Stomach (tissue), 9 donors: ENCODE measurements around the gene RIMKLA. TPM values are rescaled to one million over a fixed set of nuclear protein-coding genes. Genes with fewer than 3 reads are reported as not detected.

Source experiments
- DNase-seq, 2 donors: peaks; one replicate each; pipeline versions ENCODE4 v3.0.0 to v3.0.0-alpha.2; 2013 to 2019
- H3K27ac ChIP-seq, 5 donors: fragments of 200-600 bp in 4 of 5; sonication (generic) in 4 of 5; one replicate each; pipeline ENCODE4 v1.5.1; 2013 to 2019; ENCODE audit warnings: mild to moderate bottlenecking in 1 of 5, moderate library complexity in 1 of 5
- H3K27me3 ChIP-seq, 3 donors: fragments of 200-600 bp; sonication (generic); one replicate each; pipeline ENCODE4 v1.5.1; 2017 to 2019; ENCODE audit warnings: mixed run types in 1 of 3
- H3K36me3 ChIP-seq, 4 donors: fragments of 200-600 bp; sonication (generic); 1 replicate in 3 of 4; 2 replicates in 1 of 4; pipeline ENCODE4 v1.5.1; 2016 to 2019
- H3K4me1 ChIP-seq, 4 donors: fragments of 200-600 bp; sonication (generic); one replicate each; pipeline ENCODE4 v1.5.1; 2016 to 2019
- H3K4me3 ChIP-seq, 4 donors: fragments of 200-600 bp; sonication (generic) in 3 of 4; one replicate each; pipeline ENCODE4 v1.5.1; 2016 to 2019; ENCODE audit warnings: mild to moderate bottlenecking in 1 of 4
- H3K9me3 ChIP-seq, 4 donors: fragments of 200-600 bp; sonication (generic); one replicate each; pipeline ENCODE4 v1.5.1; 2016 to 2019
- EP300 ChIP-seq: sonication (generic); formaldehyde crosslinking; IDR thresholded peaks from one replicate; pipeline ENCODE4 v1.6.1; 2017; ENCODE audit warnings: antibody characterized with exemption
- POLR2A ChIP-seq, 4 donors: fragments of 450-650 bp; IDR thresholded peaks; one replicate each; pipeline ENCODE4 v1.6.1; 2016; ENCODE audit warnings: antibody characterized with exemption in 4 of 4, control low read depth in 2 of 4, mild to moderate bottlenecking in 1 of 4, moderate library complexity in 1 of 4
- POLR2AphosphoS5 ChIP-seq, 3 donors: sonication (generic); formaldehyde crosslinking; IDR thresholded peaks; one replicate each; pipeline ENCODE4 v1.6.1; 2016; ENCODE audit warnings: antibody characterized with exemption in 3 of 3
- WGBS, 5 donors: extraction: QIAGEN DNeasy Blood & Tissue Kit in 3 of 5; methylation state at CpG; one replicate each; pipeline versions ENCODE4 v1.1.5 to v1.1.7; 2013 to 2018; 5-methylcytosine and 5-hydroxymethylcytosine counted together
- intact Hi-C: fragments of 100-400 bp; cut with DNase I; formaldehyde crosslinking; loops from one replicate; pipeline ENCODE4 v1.15.1; 2023; ENCODE audit warnings: low total_unique reads
- polyA plus RNA-seq, 3 donors: library from polyadenylated mRNA; stranded (reverse); fragments of 200-250 nt; gene quantifications; one replicate each; pipeline ENCODE4 v1.2.3, GENCODE V29; 2013
- total RNA-seq, 5 donors: library from RNA; depleted of rRNA; stranded (reverse); fragments of >200 nt; gene quantifications; one replicate each; pipeline versions ENCODE4 v1.1.0 to v1.2.3, GENCODE V29; 2014 to 2016
- TF ChIP-seq, protein P1 (sequence below), 7 experiments: fragments of 450-650 bp in 4 of 7; fragments of 200-600 bp in 3 of 7; sonication (generic) in 3 of 7; IDR thresholded peaks; one replicate each; pipeline ENCODE4 v1.5.1; 2016 to 2019; ENCODE audit warnings: antibody characterized with exemption in 7 of 7, control low read depth in 2 of 7, mild to moderate bottlenecking in 1 of 7
- donor health status: healthy with polysubstance abuse.
- donor health status: Bipolar disorder and iron deficiency.
- donor health status: healthy.

The RIMKLA gene
- total and polyA plus RNA-seq, 8 donors: 0.15 to 12.7 (median 0.56) TPM; not detected in 1

DNA sequence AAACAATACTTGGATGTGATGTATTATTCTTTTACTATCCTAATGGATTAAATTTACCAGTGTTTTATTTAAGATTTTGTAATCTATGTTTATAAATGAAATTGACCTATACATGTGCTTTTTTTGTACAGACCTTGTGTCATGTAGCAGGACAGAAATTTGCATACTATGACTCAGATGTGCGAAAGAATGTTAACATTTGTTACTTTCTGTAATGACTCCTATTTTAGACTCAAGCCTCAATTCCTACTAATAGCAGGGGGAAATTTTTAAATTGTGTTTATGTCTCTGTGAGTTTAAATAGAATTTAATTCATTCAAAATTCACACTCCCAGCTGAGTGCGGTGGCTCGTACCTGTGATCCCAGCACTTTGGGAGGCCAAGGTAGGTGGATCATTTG, 21.8 kb upstream of the RIMKLA start:
- Histone ChIP-seq H3K4me1 (no peaks in the 10 kb centered on the region), H3K27me3 (no peaks in the 10 kb centered on the region), H3K36me3 (no peaks in the 10 kb centered on the region), H3K27ac (no peak overlapping the region), H3K4me3 (no peak overlapping the region), H3K9me3 (no peaks in the 10 kb centered on the region)
- WGBS, 5 donors: 81 to 90% (median 83%) methylated on average over 3 of the region's 3 CpGs
- DNase-seq: no peak
- intact Hi-C loops: no loop called here
- no peak for TF ChIP-seq POLR2AphosphoS5 (IDR thresholded peaks at IDR 0.05)
- no peak for TF ChIP-seq POLR2A (IDR thresholded peaks at IDR 0.05)

DNA sequence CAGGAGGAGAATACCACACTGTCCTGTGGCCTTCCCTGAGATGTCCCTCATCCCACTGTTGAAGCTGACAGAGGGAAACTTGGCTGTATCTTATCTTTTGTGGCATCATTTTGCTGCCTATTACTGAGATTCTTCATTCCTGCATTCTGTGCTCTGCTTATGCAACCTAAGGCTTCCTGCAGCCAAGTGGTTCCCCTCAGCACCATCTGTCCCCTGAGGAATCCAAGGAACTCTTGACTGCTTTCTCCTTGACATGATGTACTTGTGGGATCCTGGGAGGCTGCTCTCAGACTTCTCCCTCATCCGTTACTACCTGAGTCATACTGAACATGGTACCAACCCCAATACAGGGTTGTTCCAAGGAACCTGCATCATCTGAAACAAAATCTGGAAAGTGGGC, 21.1 kb upstream of the RIMKLA start:
- Histone ChIP-seq H3K27me3 (no peaks in the 10 kb centered on the region), H3K9me3 (no peaks in the 10 kb centered on the region), H3K4me1 (no peaks in the 10 kb centered on the region), H3K27ac (no peak overlapping the region), H3K4me3 (no peak overlapping the region), H3K36me3 (no peaks in the 10 kb centered on the region)
- no peak for DNase-seq
- 75 to 92% (median 86%) methylated on average over 1 of the region's 1 CpG for WGBS, 5 donors
- intact Hi-C loops: no loop called here
- TF ChIP-seq, protein P1, sequence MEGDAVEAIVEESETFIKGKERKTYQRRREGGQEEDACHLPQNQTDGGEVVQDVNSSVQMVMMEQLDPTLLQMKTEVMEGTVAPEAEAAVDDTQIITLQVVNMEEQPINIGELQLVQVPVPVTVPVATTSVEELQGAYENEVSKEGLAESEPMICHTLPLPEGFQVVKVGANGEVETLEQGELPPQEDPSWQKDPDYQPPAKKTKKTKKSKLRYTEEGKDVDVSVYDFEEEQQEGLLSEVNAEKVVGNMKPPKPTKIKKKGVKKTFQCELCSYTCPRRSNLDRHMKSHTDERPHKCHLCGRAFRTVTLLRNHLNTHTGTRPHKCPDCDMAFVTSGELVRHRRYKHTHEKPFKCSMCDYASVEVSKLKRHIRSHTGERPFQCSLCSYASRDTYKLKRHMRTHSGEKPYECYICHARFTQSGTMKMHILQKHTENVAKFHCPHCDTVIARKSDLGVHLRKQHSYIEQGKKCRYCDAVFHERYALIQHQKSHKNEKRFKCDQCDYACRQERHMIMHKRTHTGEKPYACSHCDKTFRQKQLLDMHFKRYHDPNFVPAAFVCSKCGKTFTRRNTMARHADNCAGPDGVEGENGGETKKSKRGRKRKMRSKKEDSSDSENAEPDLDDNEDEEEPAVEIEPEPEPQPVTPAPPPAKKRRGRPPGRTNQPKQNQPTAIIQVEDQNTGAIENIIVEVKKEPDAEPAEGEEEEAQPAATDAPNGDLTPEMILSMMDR (IDR thresholded peaks at IDR 0.05): no peak
- TF ChIP-seq EP300 (no peak), POLR2AphosphoS5 (IDR thresholded peaks at IDR 0.05) (no peak), POLR2A (IDR thresholded peaks at IDR 0.05) (no peak)

DNA sequence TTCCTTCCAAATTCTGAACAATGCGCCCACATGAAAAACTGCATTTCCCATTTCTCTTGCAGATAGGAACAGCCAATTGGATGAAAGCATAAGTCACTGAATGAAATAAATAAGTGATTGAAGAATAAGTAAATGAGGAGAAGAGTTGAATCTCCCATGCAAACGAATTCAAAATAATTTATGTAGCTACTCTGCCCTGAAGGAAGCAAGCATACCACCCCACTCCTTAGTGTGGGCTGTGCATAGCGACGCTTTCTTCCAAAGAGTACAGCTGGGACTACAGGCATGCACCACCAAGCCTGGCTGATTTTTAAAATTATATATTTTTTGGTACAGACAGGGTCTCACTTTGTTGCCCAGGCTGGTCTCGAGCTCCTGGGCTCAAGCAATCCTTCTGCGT, 16.5 kb upstream of the RIMKLA start:
- WGBS, 5 donors: 75 to 87% (median 84%) methylated on average over 6 of the region's 6 CpGs
- no peak for DNase-seq
- intact Hi-C loops: no loop called here
- no peak overlapping the region for H3K27ac ChIP-seq
- H3K4me3 ChIP-seq: no peak overlapping the region
- H3K27me3 ChIP-seq: no peaks in the 10 kb centered on the region
- no peaks in the 10 kb centered on the region for H3K36me3 ChIP-seq
- no peaks in the 10 kb centered on the region for H3K4me1 ChIP-seq
- TF ChIP-seq POLR2AphosphoS5 (IDR thresholded peaks at IDR 0.05): no peak
- TF ChIP-seq POLR2A (IDR thresholded peaks at IDR 0.05): no peak
- TF ChIP-seq, protein P1 (IDR thresholded peaks at IDR 0.05): no peak
- TF ChIP-seq EP300: no peak
- H3K9me3 ChIP-seq: no peaks in the 10 kb centered on the region

DNA sequence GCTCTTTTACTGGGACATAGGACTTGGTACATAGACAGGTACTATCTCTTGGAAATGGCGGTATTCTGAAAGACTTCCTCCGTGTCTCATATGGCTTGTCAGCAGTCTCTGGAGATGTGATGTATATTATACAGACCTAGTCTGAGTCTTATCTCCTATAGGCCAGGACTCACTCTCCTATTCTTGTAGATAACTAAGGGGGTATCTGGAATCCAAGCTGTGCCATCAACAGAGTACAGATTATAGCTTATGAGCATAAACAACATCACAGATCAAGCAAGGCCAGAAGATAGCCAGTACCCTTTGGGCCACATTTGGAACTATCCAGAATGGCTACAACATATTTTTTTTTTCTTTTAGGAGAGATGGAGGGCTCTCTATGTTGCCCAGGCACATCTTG, 16.1 kb upstream of the RIMKLA start:
- 86 to 100% (median 97%) methylated on average over 2 of the region's 2 CpGs for WGBS, 5 donors
- no peaks in the 10 kb centered on the region for H3K36me3 ChIP-seq
- no peaks in the 10 kb centered on the region for H3K27me3 ChIP-seq
- no peak for DNase-seq
- no peaks in the 10 kb centered on the region for H3K4me1 ChIP-seq
- H3K4me3 ChIP-seq: no peak overlapping the region
- no peaks in the 10 kb centered on the region for H3K9me3 ChIP-seq
- H3K27ac ChIP-seq: no peak overlapping the region
- intact Hi-C loops: no loop called here
- TF ChIP-seq POLR2AphosphoS5 (IDR thresholded peaks at IDR 0.05) (no peak), POLR2A (IDR thresholded peaks at IDR 0.05) (no peak)
- TF ChIP-seq, protein P1 (IDR thresholded peaks at IDR 0.05): no peak

DNA sequence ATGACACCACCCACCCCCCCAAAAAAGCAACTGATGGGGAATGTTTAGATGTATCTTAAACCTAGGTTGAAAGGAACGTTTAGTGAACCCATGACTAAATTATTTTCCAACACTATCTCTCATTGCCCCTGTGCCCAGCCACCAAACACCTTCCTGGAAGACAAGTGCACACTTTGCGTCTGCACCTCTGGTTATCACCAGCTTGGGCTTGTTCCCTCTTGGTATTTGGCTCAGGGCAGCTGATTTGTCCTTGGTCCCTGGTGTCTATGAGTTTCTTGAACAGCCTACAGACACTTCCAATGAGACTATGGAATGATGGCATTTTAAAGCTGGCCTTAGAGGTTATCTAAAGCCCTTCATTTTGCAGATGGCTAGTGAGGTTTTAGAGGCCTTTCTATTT, 15.5 kb upstream of the RIMKLA start:
- 66 to 85% (median 78%) methylated on average over 2 of the region's 2 CpGs for WGBS, 5 donors
- intact Hi-C loops: no loop called here
- Histone ChIP-seq H3K4me3 (no peak overlapping the region), H3K27me3 (no peaks in the 10 kb centered on the region), H3K36me3 (no peaks in the 10 kb centered on the region), H3K27ac (no peak overlapping the region), H3K9me3 (no peaks in the 10 kb centered on the region), H3K4me1 (no peaks in the 10 kb centered on the region)
- TF ChIP-seq EP300 (no peak), POLR2A (IDR thresholded peaks at IDR 0.05) (no peak), POLR2AphosphoS5 (IDR thresholded peaks at IDR 0.05) (no peak)
- TF ChIP-seq, protein P1 (IDR thresholded peaks at IDR 0.05): no peak
- DNase-seq: no peak
